GM18861 (cell line): ENCODE data around the gene CYP4F2.
"Not testable (repeated sequence)": the region's sequence is repeated elsewhere in the genome, so short reads cannot be mapped to it uniquely, and the experiment has no call there.

Source experiments
- ATAC-seq: cut with Tn5 transposase; IDR thresholded peaks from one replicate; pipeline ENCODE4 v1.9.1; 2021; ENCODE audit not compliant: unreplicated experiment

Gene CYP4F2

GRCh38 chr19:15897738-15898276, at the start of gene CYP4F2:
Gene CYP4F2, minus strand, starts transcription at chr19:15898074. Its CDS starts 463 bp downstream, at chr19:15897611.
- no peak for ATAC-seq

- no peak for ATAC-seq
These were observed 47.4 kb upstream of the CYP4F2 start for GRCh38 chr19:15945301-15945700.

- ATAC-seq = no peak
These were observed 46.5 kb upstream of the CYP4F2 start for GRCh38 chr19:15944401-15944800.

- ATAC-seq = no peak
These were observed 39.9 kb upstream of the CYP4F2 start for GRCh38 chr19:15937771-15938170.

- no peak for ATAC-seq
These were observed 39.1 kb upstream of the CYP4F2 start for GRCh38 chr19:15936950-15937349.

GRCh38 chr19:15936173-15936572, 38.3 kb upstream of the CYP4F2 start:
- no peak for ATAC-seq

- ATAC-seq = no peak
These were observed 37.4 kb upstream of the CYP4F2 start for GRCh38 chr19:15935167-15935702.

- no peak for ATAC-seq
These were observed 36.6 kb upstream of the CYP4F2 start, which contains the start of gene CYP4F11 for GRCh38 chr19:15934332-15935078. Gene CYP4F11, minus strand, starts transcription at chr19:15934529. Its CDS starts 121 bp downstream, at chr19:15934408.

GRCh38 chr19:15933761-15934331, 36.0 kb upstream of the CYP4F2 start:
- ATAC-seq = not testable (repeated sequence)

- ATAC-seq = no peak
These were observed 30.4 kb upstream of the CYP4F2 start for GRCh38 chr19:15928321-15928720.

GRCh38 chr19:15926484-15926883, 28.6 kb upstream of the CYP4F2 start:
- ATAC-seq = no peak

- ATAC-seq = no peak
These were observed 25.8 kb upstream of the CYP4F2 start for GRCh38 chr19:15923702-15924101.

GRCh38 chr19:15922021-15922420, 24.1 kb upstream of the CYP4F2 start:
- no peak for ATAC-seq

GRCh38 chr19:15919243-15919642, 21.4 kb upstream of the CYP4F2 start:
- ATAC-seq = no peak

GRCh38 chr19:15915109-15915508, 17.2 kb upstream of the CYP4F2 start:
- ATAC-seq = no peak

GRCh38 chr19:15913830-15914229, 16.0 kb upstream of the CYP4F2 start:
- no peak for ATAC-seq

- no peak for ATAC-seq
These were observed 15.5 kb upstream of the CYP4F2 start for GRCh38 chr19:15913384-15913783.

GRCh38 chr19:15911599-15912235, 13.8 kb upstream of the CYP4F2 start:
- ATAC-seq = no peak

- ATAC-seq = no peak
These were observed 7.2 kb upstream of the CYP4F2 start for GRCh38 chr19:15905026-15905425.

- ATAC-seq = not testable (repeated sequence)
These were observed 5.0 kb upstream of the CYP4F2 start for GRCh38 chr19:15902898-15903297.

- ATAC-seq = no peak
These were observed 4.4 kb upstream of the CYP4F2 start for GRCh38 chr19:15902254-15902653.

- no peak for ATAC-seq
These were observed 2.6 kb upstream of the CYP4F2 start for GRCh38 chr19:15900504-15900903.
